Heart left ventricle (tissue), 16 donors: Measurements from ENCODE around the gene BLACAT1. TPM values are rescaled to one million over a fixed set of nuclear protein-coding genes. Genes with fewer than 3 reads are reported as not detected.

Experiments used
- ATAC-seq, 4 donors: fragments of 200-7000 bp; cut with Tn5 transposase; one replicate each; pipeline ENCODE4 v1.9.1; 2020 to 2022; ENCODE audit warnings: moderate library complexity in 4 of 4, mild to moderate bottlenecking in 3 of 4, moderate number of reproducible peaks in 1 of 4
- DNase-seq, 5 donors: peaks; one replicate each; pipeline ENCODE4 v3.0.0-alpha.2; 2020
- H3K27ac ChIP-seq, 12 donors: fragments of 200-600 bp; sonication (generic) in 4 of 12; one replicate each; pipeline versions ENCODE4 v1.5.0 to v1.8.0; 2016 to 2022; ENCODE audit warnings: mild to moderate bottlenecking in 2 of 12
- H3K27me3 ChIP-seq, 9 donors: fragments of 200-600 bp; sonication (generic) in 2 of 9; one replicate each; pipeline versions ENCODE4 v1.5.1 to v1.8.0; 2016 to 2022; ENCODE audit warnings: mild to moderate bottlenecking in 3 of 9
- H3K36me3 ChIP-seq, 9 donors: fragments of 200-600 bp; sonication (generic) in 2 of 9; one replicate each; pipeline versions ENCODE4 v1.5.0 to v1.8.0; 2018 to 2022; ENCODE audit warnings: mild to moderate bottlenecking in 2 of 9
- H3K4me1 ChIP-seq, 12 donors: fragments of 200-600 bp; sonication (generic) in 4 of 12; one replicate each; pipeline versions ENCODE4 v1.5.0 to v1.8.0; 2016 to 2022; ENCODE audit warnings: mild to moderate bottlenecking in 3 of 12
- H3K4me3 ChIP-seq, 12 donors: fragments of 200-600 bp; sonication (generic) in 4 of 12; one replicate each; pipeline versions ENCODE4 v1.5.0 to v1.8.0; 2017 to 2022; ENCODE audit warnings: mild to moderate bottlenecking in 9 of 12, moderate library complexity in 4 of 12
- H3K9me3 ChIP-seq, 12 donors: fragments of 200-600 bp; sonication (generic) in 4 of 12; one replicate each; pipeline versions ENCODE4 v1.5.0 to v1.8.0; 2016 to 2022; ENCODE audit warnings: mild to moderate bottlenecking in 1 of 12
- CTCF ChIP-seq, 12 donors: fragments of 200-600 bp; sonication (generic) in 4 of 12; IDR thresholded peaks; one replicate each; pipeline versions ENCODE4 v1.5.0 to v1.8.0; 2018 to 2022; ENCODE audit warnings: antibody characterized with exemption in 12 of 12, mild to moderate bottlenecking in 5 of 12
- POLR2A ChIP-seq, 2 donors: fragments of 450-650 bp; IDR thresholded peaks; one replicate each; pipeline ENCODE4 v1.6.1; 2017; ENCODE audit warnings: antibody characterized with exemption in 2 of 2, mild to moderate bottlenecking in 2 of 2, moderate library complexity in 2 of 2
- WGBS, 4 donors: extraction: QIAGEN DNeasy Blood & Tissue Kit in 2 of 4; methylation state at CpG; one replicate each; pipeline versions ENCODE4 v1.1.5 to v1.1.7; 2013 to 2018; 5-methylcytosine and 5-hydroxymethylcytosine counted together
- intact Hi-C, 10 donors: fragments of 100-400 bp; cut with DNase I; formaldehyde crosslinking; loops; one replicate each; pipeline versions ENCODE4 v1.11.1 to v1.14.2; 2022
- polyA plus RNA-seq, 2 donors: library from polyadenylated mRNA; stranded (reverse); fragments of 200-250 nt; gene quantifications; one replicate each; pipeline ENCODE4 v1.2.3, GENCODE V29; 2013
- total RNA-seq, 9 donors: library from RNA; depleted of rRNA in 2 of 9; stranded (reverse); fragments of >200 nt in 2 of 9; fragmentation: NEBNext Ultra II Directional in 3 of 9; extraction: Animal tissue kit (Norgen Biotek cat#: 25700) in 3 of 9; gene quantifications; one replicate each; pipeline versions ENCODE4 v1.1.0 to v1.2.4, GENCODE V29; 2016 to 2023
- donor health status: ischemic (EF 13 %, LVEDD 7.1; RV severe dilation, severe dysfunction).
- donor health status: healthy with polysubstance abuse.
- donor health status: DM: no; HTN: yes; CAD: no.
- donor health status: DM: no; HTN: no; CAD: no.
- donor health status: ischemic (EF 25% LVEDD 6.9; RV normal size, moderate dysfunction).
- donor health status: ischemic (EF 25% LVEDD 5.7; RV mildly dilated, moderate dysfunction).
- donor health status: healthy.
- donor health status: DM: yes; HTN: yes; CAD: no.
- donor health status: ischemic (EF 35%, LVEDD 5.7; RV mildly dilated, moderate dysfunction).
- donor health status: nonischemic (EF 11% LVEDD 7.7; RV severe dilation, severe dysfunction).
- donor health status: DM: yes; HTN: yes; CAD: no.
- donor health status: PGD.
- donor health status: ischemic (EF 29% LVEDD 5.4; RV normal size, mild dysfunction).
- donor health status: nonischemic (EF 23%, LVEDD 6.1; RV moderate dilation, normal function).

The BLACAT1 gene
- total and polyA plus RNA-seq, 11 donors = 0.27 TPM; not detected in 10

DNA sequence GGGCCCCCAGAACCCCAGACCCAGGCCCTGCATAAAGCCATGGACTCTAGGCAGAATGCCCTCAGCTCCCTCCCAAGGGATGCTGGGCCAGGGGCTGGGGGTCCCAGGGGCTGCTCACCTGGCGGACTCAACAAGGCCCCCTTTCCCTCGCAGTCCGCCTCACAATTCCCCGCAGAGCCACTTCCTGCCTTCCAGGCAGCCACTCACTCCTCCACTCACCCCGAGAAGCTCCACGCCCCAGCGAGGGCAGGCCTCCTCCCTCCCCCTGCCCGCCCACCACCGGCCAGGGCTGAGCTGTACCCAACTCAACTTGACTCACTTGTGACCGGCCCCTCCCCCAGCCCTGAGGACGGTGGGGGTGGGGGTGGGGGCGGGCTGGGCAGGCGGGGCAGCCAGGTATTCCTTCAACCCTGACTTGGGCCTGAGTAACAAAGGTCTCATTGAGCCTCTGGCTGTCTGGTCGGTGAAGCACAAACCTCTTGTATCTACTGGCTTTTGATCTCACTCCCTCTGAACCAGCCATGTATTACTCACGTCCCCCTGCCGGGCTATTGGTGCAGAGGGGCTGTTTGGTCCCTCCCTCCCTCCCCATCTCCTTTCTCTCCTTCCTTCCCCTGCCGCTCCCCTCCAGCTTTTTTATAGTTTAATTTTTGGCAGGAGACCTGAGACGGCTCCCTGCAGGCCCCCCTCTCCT is 5.9 kb downstream of the BLACAT1 start:
- Histone ChIP-seq H3K27me3 (peaks cover 8 to 53% (median 36%) of the 10 kb centered on the region in 9 donors), H3K4me1 (peaks cover 0 to 39% (median 16%) of the 10 kb centered on the region in 12 donors), H3K9me3 (no peaks in the 10 kb centered on the region), H3K27ac (no peak overlapping the region), H3K36me3 (no peaks in the 10 kb centered on the region), H3K4me3 (no peak overlapping the region)
- TF ChIP-seq POLR2A (IDR thresholded peaks at IDR 0.05) (no peak), CTCF (IDR thresholded peaks at IDR 0.05) (no peak)
- DNase-seq = no peak
- ATAC-seq = no peak
- intact Hi-C loops = no loop called here
- WGBS, 4 donors = 43 to 56% (median 45%) methylated on average over 10 to 18 of the region's 18 CpGs

DNA sequence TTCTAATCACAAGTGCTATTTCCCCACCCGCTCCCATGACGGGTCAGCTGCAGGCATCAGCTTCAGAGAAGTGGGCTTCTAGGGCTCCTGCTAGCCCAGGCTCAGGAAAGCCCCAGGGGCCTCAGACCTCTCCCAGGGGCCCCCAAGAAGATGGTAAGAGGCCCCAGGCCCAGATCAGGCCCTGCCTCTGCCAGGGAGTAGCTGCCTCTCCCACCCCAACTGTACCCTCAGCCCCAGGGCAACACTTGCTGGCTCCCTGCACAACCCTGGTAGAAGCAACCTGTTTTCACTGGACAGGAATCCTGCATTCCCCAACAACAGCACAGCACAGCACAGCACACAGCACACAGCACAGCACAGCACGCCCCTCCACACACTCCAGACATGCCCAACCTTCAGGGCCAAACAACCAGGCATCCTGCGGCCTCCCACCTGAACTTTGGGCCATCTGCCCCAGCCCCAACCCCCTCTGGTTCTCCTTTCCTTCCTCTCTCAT is 6.5 kb downstream of the BLACAT1 start:
- intact Hi-C loops = no loop called here
- no peak for ATAC-seq

DNA sequence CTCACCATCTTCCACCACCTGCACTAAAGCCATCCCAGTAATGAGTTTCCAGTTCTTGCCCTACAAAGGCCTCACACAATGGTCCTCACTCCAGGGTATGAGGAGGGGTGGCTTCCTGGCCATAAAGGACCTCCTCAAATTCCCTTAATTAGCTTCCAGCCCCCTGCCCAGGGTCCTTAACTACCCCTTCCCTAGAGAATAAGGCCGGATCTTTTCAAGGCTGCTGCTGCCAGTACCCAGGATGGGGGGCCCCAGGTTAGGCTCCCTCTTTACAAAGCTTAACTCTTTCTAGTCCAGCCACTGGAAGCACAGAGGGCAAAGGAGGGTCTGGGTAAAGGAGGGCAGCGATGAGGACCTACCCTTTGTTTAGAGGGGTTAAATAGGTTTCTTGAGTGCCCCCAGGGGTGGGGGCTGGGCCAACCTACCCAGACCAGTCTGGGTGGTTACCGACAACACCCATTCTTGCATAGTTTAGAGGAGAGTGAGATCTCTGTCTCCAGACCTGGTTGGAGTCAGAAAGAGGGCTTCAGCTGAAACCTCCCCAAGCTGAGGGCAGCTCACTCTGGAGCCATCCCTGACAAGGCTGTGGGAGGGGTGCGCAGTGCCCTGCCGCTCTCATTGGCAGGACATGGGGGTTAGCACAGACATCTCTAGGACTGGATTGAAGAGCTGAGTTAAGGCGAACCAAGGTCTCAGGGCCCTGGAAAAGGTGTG is 7.1 kb downstream of the BLACAT1 start:
- WGBS, 4 donors = 88 to 94% (median 92%) methylated on average over 6 of the region's 6 CpGs
- no peak overlapping the region for H3K4me3 ChIP-seq
- H3K4me1 ChIP-seq = peaks cover 0 to 41% (median 16%) of the 10 kb centered on the region in 12 donors
- ATAC-seq (no peak), DNase-seq (no peak)
- H3K27ac ChIP-seq = no peak overlapping the region
- intact Hi-C loops = no loop called here
- TF ChIP-seq CTCF (IDR thresholded peaks at IDR 0.05) (no peak), POLR2A (IDR thresholded peaks at IDR 0.05) (no peak)
- H3K36me3 ChIP-seq = no peaks in the 10 kb centered on the region
- no peaks in the 10 kb centered on the region for H3K9me3 ChIP-seq
- peaks cover 4 to 41% (median 24%) of the 10 kb centered on the region in 9 donors for H3K27me3 ChIP-seq

More for the DNA sequence above, 6.5 kb downstream of the BLACAT1 start:
- TF ChIP-seq POLR2A (IDR thresholded peaks at IDR 0.05) = no peak
- TF ChIP-seq CTCF (IDR thresholded peaks at IDR 0.05) = no peak
- peaks cover 4 to 47% (median 30%) of the 10 kb centered on the region in 9 donors for H3K27me3 ChIP-seq
- peaks cover 0 to 41% (median 16%) of the 10 kb centered on the region in 12 donors for H3K4me1 ChIP-seq
- H3K27ac ChIP-seq = no peak overlapping the region
- no peak for DNase-seq
- no peaks in the 10 kb centered on the region for H3K36me3 ChIP-seq
- no peak overlapping the region for H3K4me3 ChIP-seq
- no peaks in the 10 kb centered on the region for H3K9me3 ChIP-seq
- WGBS, 4 donors = 91 to 98% (median 94%) methylated on average over 3 to 4 of the region's 4 CpGs
